ENCODE data around the gene HPX.

Gene HPX, protein sequence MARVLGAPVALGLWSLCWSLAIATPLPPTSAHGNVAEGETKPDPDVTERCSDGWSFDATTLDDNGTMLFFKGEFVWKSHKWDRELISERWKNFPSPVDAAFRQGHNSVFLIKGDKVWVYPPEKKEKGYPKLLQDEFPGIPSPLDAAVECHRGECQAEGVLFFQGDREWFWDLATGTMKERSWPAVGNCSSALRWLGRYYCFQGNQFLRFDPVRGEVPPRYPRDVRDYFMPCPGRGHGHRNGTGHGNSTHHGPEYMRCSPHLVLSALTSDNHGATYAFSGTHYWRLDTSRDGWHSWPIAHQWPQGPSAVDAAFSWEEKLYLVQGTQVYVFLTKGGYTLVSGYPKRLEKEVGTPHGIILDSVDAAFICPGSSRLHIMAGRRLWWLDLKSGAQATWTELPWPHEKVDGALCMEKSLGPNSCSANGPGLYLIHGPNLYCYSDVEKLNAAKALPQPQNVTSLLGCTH

DNA sequence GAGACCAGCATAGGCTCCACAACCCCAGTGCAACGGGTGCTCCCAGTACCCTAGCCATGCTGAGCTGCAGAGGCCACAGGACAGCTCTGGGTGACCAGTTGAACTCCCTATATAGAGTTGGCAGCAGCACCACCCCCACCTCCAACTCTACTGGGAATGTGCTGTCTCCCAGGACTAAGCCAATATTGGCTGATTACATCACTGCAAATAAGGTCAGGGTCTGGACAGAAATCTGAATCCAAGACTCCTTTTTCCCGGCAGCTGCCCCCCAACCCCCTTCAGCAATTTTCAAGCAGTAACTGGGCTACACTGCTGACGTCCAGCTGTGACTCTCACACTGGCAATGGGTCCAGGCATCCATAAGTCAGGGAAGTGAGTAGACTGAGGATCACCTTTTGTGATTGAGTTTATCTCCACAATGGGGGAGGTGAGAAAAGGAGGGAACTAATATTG lies at the start of gene HPX:
HPX (minus strand) TSS at position 82 of the 453 bp plus-strand sequence; CDS start at position 58, 24 bp downstream.
- Mint-ChIP-seq H3K27ac (no peak within 1 kb of the TSS), H3K27me3 (ENCODE audit: low read depth) (peaks cover 8% of the 10 kb centered on the region), H3K9me3 (no peaks in the 10 kb centered on the region), H3K4me1 (ENCODE audit: low read depth) (peaks cover 3% of the 10 kb centered on the region), H3K4me3 (no peak within 1 kb of the TSS), H3K36me3 (ENCODE audit: low read depth) (no peaks in the 10 kb centered on the region)
- no peak for DNase-seq (ENCODE audit: low spot score)

DNA sequence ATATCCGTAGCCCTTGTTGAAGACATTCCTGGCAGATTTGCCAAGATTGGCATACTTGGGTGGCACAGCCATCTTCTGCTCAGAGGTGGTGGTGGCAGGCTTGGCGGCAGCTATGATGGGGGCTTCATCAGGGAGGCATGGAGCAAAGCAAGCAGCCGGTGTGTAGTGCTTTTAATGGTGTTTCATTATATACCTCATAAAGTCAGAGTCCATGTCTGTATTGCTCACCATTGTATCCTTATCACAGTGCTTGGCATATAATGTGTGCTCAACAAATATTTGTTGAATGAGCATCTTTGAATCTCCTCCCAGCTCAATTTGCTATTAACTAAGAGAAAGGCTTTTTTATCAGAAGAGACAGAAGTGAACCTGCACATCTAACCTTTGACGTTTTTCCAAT lies 48.5 kb upstream of the HPX start:
- H3K36me3 Mint-ChIP-seq (ENCODE audit: low read depth) = peaks cover 15% of the 10 kb centered on the region
- H3K4me3 Mint-ChIP-seq = no peak overlapping the region
- H3K9me3 Mint-ChIP-seq = no peaks in the 10 kb centered on the region
- H3K27me3 Mint-ChIP-seq (ENCODE audit: low read depth) = no peaks in the 10 kb centered on the region
- H3K4me1 Mint-ChIP-seq (ENCODE audit: low read depth) = peaks cover under 1% of the 10 kb centered on the region
- no peak for DNase-seq (ENCODE audit: low spot score)
- H3K27ac Mint-ChIP-seq = no peak overlapping the region

DNA sequence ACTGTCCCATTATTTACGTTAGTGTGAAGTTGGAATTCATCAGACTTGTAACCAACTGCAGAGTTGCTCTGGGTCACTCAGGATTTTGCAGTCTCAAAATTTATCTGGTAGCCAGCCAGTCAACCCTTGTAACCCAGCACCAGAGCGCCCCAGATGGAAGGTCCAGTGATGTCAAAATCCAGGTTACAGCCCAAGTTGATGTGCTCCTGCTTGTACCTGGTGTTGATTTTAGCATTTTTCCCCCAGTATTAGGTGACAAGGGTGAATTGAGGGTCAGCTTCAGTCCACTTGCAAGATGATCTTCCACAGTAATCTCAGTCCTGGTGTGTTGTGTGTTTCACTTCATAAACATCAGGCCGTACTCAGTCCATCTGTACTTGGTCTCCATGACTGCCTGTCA lies 48.0 kb upstream of the HPX start:
- no peak for DNase-seq (ENCODE audit: low spot score)
- H3K4me1 Mint-ChIP-seq (ENCODE audit: low read depth) = peaks cover 1% of the 10 kb centered on the region
- H3K27me3 Mint-ChIP-seq (ENCODE audit: low read depth) = no peaks in the 10 kb centered on the region
- no peak overlapping the region for H3K4me3 Mint-ChIP-seq
- no peak overlapping the region for H3K27ac Mint-ChIP-seq
- peaks cover 15% of the 10 kb centered on the region for H3K36me3 Mint-ChIP-seq (ENCODE audit: low read depth)
- H3K9me3 Mint-ChIP-seq = no peaks in the 10 kb centered on the region

DNA sequence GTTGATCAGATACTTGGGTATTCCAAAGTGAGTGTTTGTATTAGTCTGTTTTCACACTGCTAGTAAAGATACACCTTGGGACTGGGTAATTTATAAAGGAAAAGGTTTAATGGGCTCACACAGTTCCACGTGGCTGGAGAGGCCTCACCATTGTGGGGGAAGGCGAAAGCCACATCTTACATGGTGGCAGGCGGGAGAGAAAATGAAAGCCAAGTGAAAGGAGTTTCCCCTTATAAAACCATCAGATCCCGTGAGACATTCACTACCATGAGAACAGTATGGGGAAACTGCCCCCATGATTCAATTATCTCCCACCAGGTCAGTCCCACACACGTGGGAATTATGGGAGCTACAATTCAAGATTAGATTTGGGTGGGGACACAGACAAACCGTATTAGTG lies 47.6 kb upstream of the HPX start:
- H3K4me1 Mint-ChIP-seq (ENCODE audit: low read depth) = peaks cover 6% of the 10 kb centered on the region
- peaks cover 18% of the 10 kb centered on the region for H3K36me3 Mint-ChIP-seq (ENCODE audit: low read depth)
- no peak overlapping the region for H3K4me3 Mint-ChIP-seq
- no peak for DNase-seq (ENCODE audit: low spot score)
- H3K27me3 Mint-ChIP-seq (ENCODE audit: low read depth) = no peaks in the 10 kb centered on the region
- H3K27ac Mint-ChIP-seq = no peak overlapping the region
- no peaks in the 10 kb centered on the region for H3K9me3 Mint-ChIP-seq

DNA sequence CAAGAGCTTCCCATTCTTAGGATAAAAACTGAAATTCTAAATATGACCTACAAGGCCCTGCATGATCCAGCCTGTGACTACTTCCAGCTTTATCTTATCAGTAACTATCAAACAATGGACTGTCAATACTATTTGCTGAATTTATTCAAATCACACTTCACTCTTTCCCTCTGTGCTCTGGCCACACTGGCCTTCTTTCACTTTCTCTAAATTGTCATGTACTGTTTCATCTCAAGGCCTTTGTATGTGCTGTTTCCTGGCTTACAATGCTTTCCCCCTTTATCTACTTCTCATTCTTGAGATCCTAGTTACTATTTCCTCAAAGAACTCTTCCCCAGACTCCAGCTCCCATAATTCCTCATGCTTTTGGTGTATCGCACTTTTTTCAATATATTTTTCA lies 46.2 kb upstream of the HPX start:
- Mint-ChIP-seq H3K4me1 (ENCODE audit: low read depth) (peaks cover 17% of the 10 kb centered on the region), H3K27ac (no peak overlapping the region), H3K4me3 (no peak overlapping the region), H3K27me3 (ENCODE audit: low read depth) (no peaks in the 10 kb centered on the region), H3K9me3 (no peaks in the 10 kb centered on the region), H3K36me3 (ENCODE audit: low read depth) (peaks cover 26% of the 10 kb centered on the region)
- no peak for DNase-seq (ENCODE audit: low spot score)

DNA sequence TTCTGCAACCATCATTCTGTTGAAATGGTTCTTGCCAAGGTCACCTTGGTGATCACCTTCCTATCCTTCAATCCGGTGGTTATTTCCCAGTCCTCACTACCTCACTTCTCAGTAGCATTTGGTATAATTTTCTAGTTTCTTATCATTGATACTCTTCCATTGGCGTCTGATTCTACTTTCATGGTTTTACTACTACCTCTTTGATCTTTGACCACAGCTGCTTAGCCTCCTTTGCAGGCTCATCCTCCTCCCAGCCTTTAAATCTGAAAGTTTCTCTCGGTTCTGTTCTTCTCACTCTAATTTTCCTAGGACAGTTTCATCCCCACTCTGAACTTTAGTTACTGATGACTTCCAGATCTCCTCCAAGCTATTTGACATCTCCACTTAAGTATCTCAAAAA lies 45.5 kb upstream of the HPX start:
- Mint-ChIP-seq H3K9me3 (no peaks in the 10 kb centered on the region), H3K27me3 (ENCODE audit: low read depth) (no peaks in the 10 kb centered on the region), H3K4me3 (no peak overlapping the region), H3K4me1 (ENCODE audit: low read depth) (peaks cover 17% of the 10 kb centered on the region), H3K27ac (no peak overlapping the region), H3K36me3 (ENCODE audit: low read depth) (peaks cover 25% of the 10 kb centered on the region)
- no peak for DNase-seq (ENCODE audit: low spot score)

DNA sequence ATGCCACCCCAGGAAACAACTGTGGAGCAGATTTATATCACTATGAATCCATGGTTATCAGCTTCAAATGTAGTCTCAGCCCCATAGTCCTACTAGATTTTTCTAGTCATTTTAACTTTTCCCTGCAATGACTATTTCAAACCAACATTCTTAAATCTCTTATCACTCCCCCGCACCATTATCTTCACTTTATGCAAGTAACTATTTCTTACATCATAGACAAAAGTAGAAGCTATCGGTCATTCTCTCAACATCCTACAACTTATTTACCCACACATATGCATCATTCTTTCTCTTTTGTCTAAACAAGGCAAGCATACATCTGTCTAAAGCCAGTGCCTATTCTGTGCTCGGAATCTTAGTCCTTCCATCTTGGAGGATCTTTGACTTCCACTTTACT lies 44.9 kb upstream of the HPX start:
- Mint-ChIP-seq H3K36me3 (ENCODE audit: low read depth) (peaks cover 28% of the 10 kb centered on the region), H3K9me3 (no peaks in the 10 kb centered on the region), H3K27ac (no peak overlapping the region), H3K27me3 (ENCODE audit: low read depth) (no peaks in the 10 kb centered on the region), H3K4me1 (ENCODE audit: low read depth) (peaks cover 20% of the 10 kb centered on the region), H3K4me3 (no peak overlapping the region)
- DNase-seq (ENCODE audit: low spot score) = no peak

DNA sequence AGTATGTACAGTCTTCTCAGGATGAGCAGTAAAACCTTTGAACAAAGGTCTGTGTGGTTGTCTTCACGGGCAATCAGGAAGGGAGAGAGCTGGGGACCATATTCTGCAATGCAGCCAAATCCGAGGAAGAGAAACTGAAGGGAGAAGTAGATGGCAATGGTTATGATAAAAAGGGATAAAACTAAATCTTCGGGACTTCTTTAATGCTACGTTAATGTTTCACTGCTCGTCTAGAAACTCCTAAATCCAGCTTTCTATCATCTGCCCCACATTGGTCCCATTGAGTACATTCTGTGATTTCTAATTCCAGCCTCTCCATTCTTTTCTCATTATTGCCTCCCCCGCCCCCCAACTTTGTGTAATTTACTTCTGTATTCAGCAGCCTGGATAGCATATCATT lies 42.2 kb upstream of the HPX start:
- H3K4me1 Mint-ChIP-seq (ENCODE audit: low read depth) = peaks cover 34% of the 10 kb centered on the region
- H3K4me3 Mint-ChIP-seq = peak overlapping the region; percentile 94
- H3K27me3 Mint-ChIP-seq (ENCODE audit: low read depth) = no peaks in the 10 kb centered on the region
- no peaks in the 10 kb centered on the region for H3K9me3 Mint-ChIP-seq
- H3K27ac Mint-ChIP-seq = peak overlapping the region; percentile 76
- no peak for DNase-seq (ENCODE audit: low spot score)
- peaks cover 22% of the 10 kb centered on the region for H3K36me3 Mint-ChIP-seq (ENCODE audit: low read depth)

DNA sequence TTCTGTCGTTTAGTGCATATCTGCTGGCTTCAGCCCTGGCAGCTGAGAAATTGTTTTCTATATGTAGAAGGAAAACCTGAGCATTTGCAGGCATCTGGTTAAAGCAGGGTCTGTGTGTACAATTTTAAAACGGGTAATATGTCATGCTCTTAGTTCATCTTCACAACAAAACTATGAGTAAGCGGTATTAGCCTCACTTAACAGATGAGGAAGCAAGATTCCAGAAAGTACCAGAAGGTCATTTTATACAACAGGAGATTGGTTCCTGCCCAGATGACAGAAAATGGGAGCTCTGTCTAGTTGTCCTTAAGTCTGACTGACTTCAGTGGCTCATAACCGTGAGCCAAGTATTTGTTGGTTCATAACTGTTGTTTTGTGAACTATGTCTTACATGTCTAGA lies 41.7 kb upstream of the HPX start:
- Mint-ChIP-seq H3K4me3 (peak overlapping the region; percentile 94), H3K9me3 (no peaks in the 10 kb centered on the region), H3K27ac (peak overlapping the region; percentile 76), H3K4me1 (ENCODE audit: low read depth) (peaks cover 34% of the 10 kb centered on the region), H3K27me3 (ENCODE audit: low read depth) (no peaks in the 10 kb centered on the region), H3K36me3 (ENCODE audit: low read depth) (peaks cover 23% of the 10 kb centered on the region)
- no peak for DNase-seq (ENCODE audit: low spot score)

DNA sequence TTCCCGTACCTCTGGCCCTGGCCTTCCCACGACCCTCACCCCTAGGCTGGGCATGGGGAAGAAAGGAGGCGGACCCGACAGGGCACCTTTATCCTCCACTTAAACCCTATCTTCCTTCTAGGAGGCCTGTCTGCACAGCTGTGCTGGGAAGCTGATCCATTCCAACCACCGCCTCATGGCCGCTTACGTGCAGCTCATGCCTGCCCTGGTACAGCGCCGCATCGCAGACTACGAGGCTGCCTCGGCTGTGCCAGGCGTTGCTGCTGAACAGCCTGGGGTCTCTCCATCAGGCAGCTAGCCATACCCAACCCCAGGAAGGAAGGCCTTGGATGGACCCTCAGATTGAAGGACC lies 41.1 kb upstream of the HPX start:
- Mint-ChIP-seq H3K9me3 (no peaks in the 10 kb centered on the region), H3K4me1 (ENCODE audit: low read depth) (peaks cover 34% of the 10 kb centered on the region), H3K27me3 (ENCODE audit: low read depth) (no peaks in the 10 kb centered on the region), H3K4me3 (peak overlapping the region; percentile 94), H3K36me3 (ENCODE audit: low read depth) (peaks cover 27% of the 10 kb centered on the region), H3K27ac (peak overlapping the region; percentile 97)
- DNase-seq (ENCODE audit: low spot score) = no peak

DNA sequence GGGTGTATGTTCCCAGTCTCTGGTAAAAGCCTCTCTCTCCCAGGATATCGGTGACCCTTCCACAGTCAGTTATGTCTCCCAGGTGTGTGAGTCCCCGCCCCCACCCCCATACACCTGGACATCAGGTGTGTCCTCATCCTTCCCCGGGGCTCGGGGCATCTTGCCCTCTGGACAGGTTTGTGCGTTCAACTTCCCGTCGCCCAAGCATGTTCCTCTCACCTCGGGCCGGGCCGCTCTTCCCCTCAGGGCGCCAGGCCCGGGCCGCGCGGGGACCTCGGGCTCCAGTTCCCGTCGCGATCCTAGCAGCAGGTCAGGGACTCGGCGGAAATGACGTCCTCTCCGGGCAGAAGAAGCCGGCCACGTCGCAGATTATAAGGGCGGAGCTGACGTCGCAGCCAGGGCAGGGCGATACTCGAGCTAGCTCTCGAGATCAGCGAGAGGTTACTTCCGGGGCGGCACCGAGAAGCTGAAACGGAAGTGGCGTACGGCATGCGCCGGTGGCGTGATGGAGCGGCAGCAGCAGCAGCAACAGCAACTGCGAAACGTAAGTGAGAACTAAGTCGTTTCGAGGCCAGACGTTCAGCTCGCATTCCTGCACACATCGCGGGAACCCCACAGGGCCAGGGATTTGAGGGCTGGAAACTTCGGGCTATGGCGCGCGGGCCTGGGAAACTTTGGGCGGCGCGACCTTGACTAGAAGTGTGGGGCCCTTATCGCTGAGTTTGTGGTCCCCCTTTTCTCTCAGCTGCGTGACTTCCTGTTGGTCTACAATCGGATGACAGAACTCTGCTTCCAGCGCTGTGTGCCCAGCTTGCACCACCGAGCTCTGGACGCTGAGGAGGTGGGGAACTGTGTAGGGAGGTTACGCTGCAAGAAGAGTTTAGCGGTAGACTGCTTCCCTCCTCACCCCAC lies 40.5 kb upstream of the HPX start, which contains the start of the genes ARFIP2 and TIMM10B:
ARFIP2 (minus strand) TSS at position 320 of the 912 bp plus-strand sequence. CDS start 910 bp downstream, outside the sequence.
TIMM10B (plus strand) TSS at position 490 of the 912 bp plus-strand sequence; CDS start at position 506, 16 bp downstream.
- H3K36me3 Mint-ChIP-seq (ENCODE audit: low read depth) = peaks cover 29% of the 10 kb centered on the region
- peak; percentile 98 for DNase-seq (ENCODE audit: low spot score)
- H3K4me1 Mint-ChIP-seq (ENCODE audit: low read depth) = peaks cover 34% of the 10 kb centered on the region
- no peaks in the 10 kb centered on the region for H3K27me3 Mint-ChIP-seq (ENCODE audit: low read depth)
- H3K4me3 Mint-ChIP-seq = peak within 1 kb of the TSS; percentile 94
- H3K9me3 Mint-ChIP-seq = no peaks in the 10 kb centered on the region
- peak within 1 kb of the TSS; percentile 97 for H3K27ac Mint-ChIP-seq

DNA sequence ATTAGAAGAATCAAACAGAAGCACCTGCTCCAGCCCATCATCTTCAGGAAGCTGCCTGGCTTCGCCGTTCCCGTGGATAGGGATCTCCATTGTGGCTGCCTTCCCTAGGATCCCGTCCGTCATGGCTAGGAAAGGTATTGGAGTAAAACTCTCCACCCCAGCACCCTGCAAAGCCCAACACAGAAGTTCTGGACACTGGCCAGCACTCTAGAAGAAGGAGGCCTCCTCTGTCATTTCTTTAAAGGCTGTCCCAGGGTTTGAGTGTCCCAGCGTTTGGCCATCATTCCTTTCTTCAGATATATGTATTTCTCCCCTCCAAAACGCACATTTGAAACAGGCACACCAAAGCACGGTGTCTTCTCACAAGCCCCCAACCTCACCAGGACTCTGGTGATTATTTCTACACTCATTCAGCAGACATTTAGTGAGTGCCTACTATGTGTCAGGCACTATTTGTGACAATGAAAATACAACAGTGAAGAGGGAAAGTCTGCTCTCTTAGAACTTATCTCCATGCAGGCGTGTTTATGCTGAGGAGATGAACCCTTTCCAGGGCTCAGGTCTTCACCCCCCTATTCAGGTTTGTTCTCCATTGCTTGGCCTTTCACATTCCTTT lies 39.6 kb upstream of the HPX start:
- no peak for DNase-seq (ENCODE audit: low spot score)
- Mint-ChIP-seq H3K4me3 (peak overlapping the region; percentile 94), H3K27me3 (ENCODE audit: low read depth) (no peaks in the 10 kb centered on the region), H3K9me3 (no peaks in the 10 kb centered on the region), H3K27ac (peak overlapping the region; percentile 97), H3K4me1 (ENCODE audit: low read depth) (peaks cover 34% of the 10 kb centered on the region), H3K36me3 (ENCODE audit: low read depth) (peaks cover 29% of the 10 kb centered on the region)

DNA sequence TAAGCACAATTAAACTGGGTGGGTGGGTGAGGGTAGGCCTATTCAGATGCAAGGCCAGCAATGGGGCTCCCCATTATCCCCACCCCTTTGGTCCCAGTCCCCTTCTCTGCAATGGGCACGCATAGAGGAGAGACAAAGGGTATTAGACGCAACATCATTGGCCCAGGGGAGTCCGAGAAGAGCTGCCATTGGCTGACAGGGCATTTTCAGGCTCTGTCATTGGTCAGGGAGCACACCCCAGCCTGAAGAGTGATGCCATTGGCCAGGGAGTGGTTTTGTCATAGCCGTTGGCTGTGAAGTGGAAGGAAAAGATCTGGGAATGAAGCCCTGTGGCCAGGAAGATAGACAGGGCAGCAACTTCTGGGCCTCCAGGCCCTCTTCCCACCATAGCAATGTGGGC lies 35.8 kb upstream of the HPX start:
- Mint-ChIP-seq H3K4me3 (no peak overlapping the region), H3K9me3 (no peaks in the 10 kb centered on the region), H3K36me3 (ENCODE audit: low read depth) (peaks cover 13% of the 10 kb centered on the region), H3K4me1 (ENCODE audit: low read depth) (peaks cover 23% of the 10 kb centered on the region), H3K27ac (no peak overlapping the region), H3K27me3 (ENCODE audit: low read depth) (peaks cover 1% of the 10 kb centered on the region)
- DNase-seq (ENCODE audit: low spot score) = no peak

All from T-helper 2 cell treated with Interferon-gamma antibody and Interleukin-4, amounts not matched to agents 5 μg/mL and 100 μg/mL, for 36 hours (primary cell).